ENCODE measurements around the gene CADM1. TPM values are rescaled to one million over a fixed set of nuclear protein-coding genes. Genes with fewer than 3 reads are reported as not detected.

Gene CADM1
- total and polyA plus RNA-seq, 2 donors (not counting 3 experiments of a cell fraction or from before 2014, with no cell fraction given), result 0.52 to 2.6 TPM

DNA sequence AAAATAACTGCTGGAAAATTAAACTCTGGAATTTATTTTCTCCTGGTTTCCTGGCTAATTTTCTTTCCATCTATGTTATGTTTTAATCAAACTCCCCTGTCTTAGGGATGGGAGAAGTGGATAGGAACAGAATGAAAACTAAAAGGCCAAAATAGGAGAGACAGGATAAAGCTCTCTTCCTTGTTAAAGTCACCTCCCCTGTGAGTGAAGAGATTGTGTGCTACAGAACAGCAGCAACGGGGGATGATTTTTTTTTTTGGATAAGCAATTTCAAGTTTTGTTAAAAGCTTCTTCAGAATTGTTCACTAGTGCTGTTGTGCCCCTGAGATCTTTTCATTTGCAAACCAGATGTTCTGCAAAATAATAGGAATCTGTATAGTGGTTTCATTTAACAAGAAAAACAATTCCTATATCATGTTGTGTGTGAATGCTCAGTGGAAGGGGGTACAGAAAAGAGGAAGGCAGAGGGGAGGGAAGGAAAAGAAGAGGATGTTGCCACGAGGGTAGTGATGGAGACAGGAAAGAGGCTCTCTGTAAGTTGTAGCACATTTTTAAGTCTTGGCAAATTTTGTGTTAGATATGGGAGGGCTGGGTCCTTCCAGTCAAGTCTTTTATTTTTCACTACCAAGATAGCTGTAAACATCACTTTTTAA is 301.2 kb downstream of the CADM1 start:
- Histone ChIP-seq H3K4me2 (ENCODE audit: insufficient read depth, low read length) (no peak overlapping the region), H3K9me3 (replicated peaks; ENCODE audit: control insufficient read depth, insufficient read depth, low read length) (no peaks in the 10 kb centered on the region), H3K36me3 (ENCODE audit: control insufficient read depth in 2 of 2, extremely low read depth in 1 of 2, insufficient read depth in 2 of 2, low read length in 2 of 2) (no peaks in the 10 kb centered on the region), H3K9ac (replicated peaks; ENCODE audit: extremely low read depth, insufficient read depth, low read length) (no peak overlapping the region), H2AFZ (ENCODE audit: low read depth, low read length) (no peak overlapping the region), H3K27me3 (ENCODE audit: control insufficient read depth in 2 of 2, insufficient read depth in 2 of 2, low read length in 2 of 2) (no peaks in the 10 kb centered on the region), H3K79me2 (ENCODE audit: control insufficient read depth, insufficient read depth, low read length) (no peaks in the 10 kb centered on the region), H3K4me3 (replicated peaks in 1 of 3; ENCODE audit: insufficient read depth in 1 of 3, low read depth in 1 of 3, low read length in 3 of 3) (no peak overlapping the region), H3K4me1 (ENCODE audit: control insufficient read depth, extremely low read depth, insufficient read depth, low read length) (no peaks in the 10 kb centered on the region), H4K20me1 (replicated peaks; ENCODE audit: control insufficient read depth, extremely low read depth, insufficient read depth, low read length) (no peaks in the 10 kb centered on the region), H3K9me1 (replicated peaks; ENCODE audit: control insufficient read depth, extremely low read depth, insufficient read depth, low read length) (no peaks in the 10 kb centered on the region), H3K27ac (ENCODE audit: insufficient read depth, low read depth, low read length) (no peak overlapping the region)
- FAIRE-seq, result no peak
- intact Hi-C loops (cut with micrococcal nuclease) (no loop called here), dilution Hi-C loops (cut with MboI; ENCODE audit: extremely low pct_ligation_motif_present, low sequenced_read_pairs) (no loop called here)
- no TSS peak for BruUV-seq (replicated peaks)
- POLR2A ChIA-PET, result no interaction called here
- CTCF ChIA-PET, result no interaction called here
- no peak for DNase-seq (ENCODE audit: low read depth, low spot score)
- TF ChIP-seq POLR2A (IDR thresholded peaks at IDR 0.05; ENCODE audit: low read depth, low read length) (no peak), POLR2AphosphoS5 (IDR thresholded peaks at IDR 0.05; ENCODE audit: insufficient read depth, low read depth, low read length) (no peak), EZH2 (IDR thresholded peaks at IDR 0.05; ENCODE audit: borderline replicate concordance, low read depth, low read length, severe bottlenecking) (no peak), GATA2 (IDR thresholded peaks at IDR 0.05; ENCODE audit: insufficient read depth, insufficient read length, low read depth, low read length) (no peak), MAX (IDR thresholded peaks at IDR 0.05; ENCODE audit: insufficient read depth, insufficient read length) (no peak), FOS (IDR thresholded peaks at IDR 0.05; ENCODE audit: borderline replicate concordance, insufficient read depth, low read length) (no peak), JUN (IDR thresholded peaks at IDR 0.05; ENCODE audit: borderline replicate concordance, insufficient read depth, insufficient read length, low read depth) (no peak), MYC (IDR thresholded peaks at IDR 0.05; ENCODE audit: low read depth, low read length) (no peak)
- TF ChIP-seq, protein P1, sequence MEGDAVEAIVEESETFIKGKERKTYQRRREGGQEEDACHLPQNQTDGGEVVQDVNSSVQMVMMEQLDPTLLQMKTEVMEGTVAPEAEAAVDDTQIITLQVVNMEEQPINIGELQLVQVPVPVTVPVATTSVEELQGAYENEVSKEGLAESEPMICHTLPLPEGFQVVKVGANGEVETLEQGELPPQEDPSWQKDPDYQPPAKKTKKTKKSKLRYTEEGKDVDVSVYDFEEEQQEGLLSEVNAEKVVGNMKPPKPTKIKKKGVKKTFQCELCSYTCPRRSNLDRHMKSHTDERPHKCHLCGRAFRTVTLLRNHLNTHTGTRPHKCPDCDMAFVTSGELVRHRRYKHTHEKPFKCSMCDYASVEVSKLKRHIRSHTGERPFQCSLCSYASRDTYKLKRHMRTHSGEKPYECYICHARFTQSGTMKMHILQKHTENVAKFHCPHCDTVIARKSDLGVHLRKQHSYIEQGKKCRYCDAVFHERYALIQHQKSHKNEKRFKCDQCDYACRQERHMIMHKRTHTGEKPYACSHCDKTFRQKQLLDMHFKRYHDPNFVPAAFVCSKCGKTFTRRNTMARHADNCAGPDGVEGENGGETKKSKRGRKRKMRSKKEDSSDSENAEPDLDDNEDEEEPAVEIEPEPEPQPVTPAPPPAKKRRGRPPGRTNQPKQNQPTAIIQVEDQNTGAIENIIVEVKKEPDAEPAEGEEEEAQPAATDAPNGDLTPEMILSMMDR (IDR thresholded peaks at IDR 0.05; ENCODE audit: extremely low read depth in 1 of 2, insufficient read depth in 1 of 2, low read depth in 1 of 2, low read length in 2 of 2), result no peak
